Glutamatergic neuron (in vitro differentiated cells): ENCODE data around the gene APLP2. TPM values are rescaled to one million over a fixed set of nuclear protein-coding genes. Genes with fewer than 3 reads are reported as not detected.

ENCODE experiments used
- DNase-seq: peaks from one replicate; pipeline ENCODE4 v3.0.0; 2022
- H3K27ac Mint-ChIP-seq: one replicate; pipeline ENCODE4 v1.8.0; 2020; ENCODE audit warnings: mild to moderate bottlenecking, mixed read lengths, inconsistent platforms; ENCODE audit not compliant: unreplicated experiment
- H3K27me3 Mint-ChIP-seq: one replicate; pipeline ENCODE4 v1.8.0; 2020; ENCODE audit warnings: mild to moderate bottlenecking, moderate library complexity, mixed read lengths, inconsistent platforms; ENCODE audit not compliant: unreplicated experiment
- H3K36me3 Mint-ChIP-seq: one replicate; pipeline ENCODE4 v1.8.0; 2020; ENCODE audit warnings: mild to moderate bottlenecking, mixed read lengths, inconsistent platforms; ENCODE audit not compliant: unreplicated experiment
- H3K4me1 Mint-ChIP-seq: one replicate; pipeline ENCODE4 v1.8.0; 2020; ENCODE audit warnings: mild to moderate bottlenecking, low read depth, mixed read lengths, inconsistent platforms; ENCODE audit not compliant: unreplicated experiment
- H3K4me3 Mint-ChIP-seq: one replicate; pipeline ENCODE4 v1.8.0; 2020; ENCODE audit warnings: mild to moderate bottlenecking, mixed read lengths, inconsistent platforms; ENCODE audit not compliant: unreplicated experiment
- H3K9me3 Mint-ChIP-seq: one replicate; pipeline ENCODE4 v1.8.0; 2020; ENCODE audit warnings: mild to moderate bottlenecking, moderate library complexity, mixed read lengths, inconsistent platforms; ENCODE audit not compliant: unreplicated experiment
- CTCF ChIP-seq: fragments of 200-600 bp; sonication (generic); IDR thresholded peaks from one replicate; pipeline ENCODE4 v1.5.0; 2021; ENCODE audit not compliant: partially characterized antibody, unreplicated experiment
- total RNA-seq: library from RNA; stranded (reverse); fragmentation: NEBNext Ultra II Directional; extraction: Animal tissue kit (Norgen Biotek cat#: 25700); gene quantifications from one replicate; pipeline ENCODE4 v1.2.1, GENCODE V29; 2021; ENCODE audit not compliant: unreplicated experiment

APLP2 gene
- total RNA-seq, 1 donor from 2014 or later: 183 TPM

- Mint-ChIP-seq H3K4me3 (no peak overlapping the region), H3K27ac (no peak overlapping the region), H3K36me3 (no peaks in the 10 kb centered on the region)
Measured at GRCh38 chr11:130123414-130124040, 53.8 kb downstream of the APLP2 start.

GRCh38 chr11:130124096-130124495 is 54.4 kb downstream of the APLP2 start:
- Mint-ChIP-seq H3K27ac (no peak overlapping the region), H3K4me1 (peaks cover 1% of the 10 kb centered on the region), H3K27me3 (no peaks in the 10 kb centered on the region)

More at GRCh38 chr11:130123414-130124040, 53.8 kb downstream of the APLP2 start:
- no peaks in the 10 kb centered on the region for H3K27me3 Mint-ChIP-seq
- no peak for TF ChIP-seq CTCF
- no peak for DNase-seq
- peaks cover 1% of the 10 kb centered on the region for H3K4me1 Mint-ChIP-seq
- no peaks in the 10 kb centered on the region for H3K9me3 Mint-ChIP-seq

GRCh38 chr11:130125638-130126037 is 55.9 kb downstream of the APLP2 start:
- Mint-ChIP-seq H3K9me3 (no peaks in the 10 kb centered on the region), H3K4me3 (no peak overlapping the region), H3K4me1 (peaks cover 1% of the 10 kb centered on the region), H3K27me3 (no peaks in the 10 kb centered on the region), H3K27ac (no peak overlapping the region), H3K36me3 (peaks cover 2% of the 10 kb centered on the region)
- no peak for DNase-seq
- TF ChIP-seq CTCF: no peak

More at GRCh38 chr11:130124096-130124495, 54.4 kb downstream of the APLP2 start:
- DNase-seq: no peak
- Mint-ChIP-seq H3K4me3 (no peak overlapping the region), H3K36me3 (no peaks in the 10 kb centered on the region), H3K9me3 (no peaks in the 10 kb centered on the region)
- TF ChIP-seq CTCF: no peak

GRCh38 chr11:130126516-130126915 is 56.8 kb downstream of the APLP2 start:
- no peak for DNase-seq
- H3K27ac Mint-ChIP-seq: no peak overlapping the region
- peaks cover 1% of the 10 kb centered on the region for H3K4me1 Mint-ChIP-seq
- H3K27me3 Mint-ChIP-seq: no peaks in the 10 kb centered on the region
- TF ChIP-seq CTCF: no peak
- no peak overlapping the region for H3K4me3 Mint-ChIP-seq
- no peaks in the 10 kb centered on the region for H3K9me3 Mint-ChIP-seq
- peaks cover 5% of the 10 kb centered on the region for H3K36me3 Mint-ChIP-seq

GRCh38 chr11:130127509-130127908 is 57.8 kb downstream of the APLP2 start:
- H3K36me3 Mint-ChIP-seq: peaks cover 5% of the 10 kb centered on the region
- TF ChIP-seq CTCF: no peak

More at GRCh38 chr11:130127509-130127908, 57.8 kb downstream of the APLP2 start:
- H3K9me3 Mint-ChIP-seq: no peaks in the 10 kb centered on the region
- H3K27ac Mint-ChIP-seq: no peak overlapping the region
- no peaks in the 10 kb centered on the region for H3K27me3 Mint-ChIP-seq
- no peak for DNase-seq
- no peak overlapping the region for H3K4me3 Mint-ChIP-seq
- H3K4me1 Mint-ChIP-seq: peaks cover 1% of the 10 kb centered on the region
